Mucosa of descending colon (tissue), 3 donors: ENCODE data around the gene FOXN3. TPM values are rescaled to one million over a fixed set of nuclear protein-coding genes. Genes with fewer than 3 reads are reported as not detected.

Source experiments
- ATAC-seq: fragments of 200-7000 bp; cut with Tn5 transposase; one replicate; pipeline ENCODE4 v1.9.1; 2020; ENCODE audit warnings: mild to moderate bottlenecking, moderate library complexity
- DNase-seq, 3 donors: peaks; one replicate each; pipeline ENCODE4 v3.0.0-alpha.2; 2020
- H3K36me3 ChIP-seq: fragments of 200-600 bp; one replicate; pipeline ENCODE4 v1.8.0; 2021; ENCODE audit warnings: low read depth, mild to moderate bottlenecking
- H3K4me1 ChIP-seq: fragments of 200-600 bp; one replicate; pipeline ENCODE4 v1.8.0; 2021; ENCODE audit warnings: low read depth, mild to moderate bottlenecking
- H3K4me3 ChIP-seq: fragments of 200-600 bp; one replicate; pipeline ENCODE4 v1.8.0; 2021; ENCODE audit warnings: mild to moderate bottlenecking
- H3K9me3 ChIP-seq: fragments of 200-600 bp; one replicate; pipeline ENCODE4 v1.8.0; 2021; ENCODE audit warnings: mild to moderate bottlenecking
- CTCF ChIP-seq: fragments of 200-600 bp; IDR thresholded peaks from one replicate; pipeline ENCODE4 v1.8.0; 2022; ENCODE audit warnings: antibody characterized with exemption, mild to moderate bottlenecking
- intact Hi-C, 2 donors: fragments of 100-400 bp; cut with DNase I in 1 of 2; cut with micrococcal nuclease in 1 of 2; formaldehyde crosslinking; loops; one replicate each; pipeline versions ENCODE4 v1.11.0 to v1.11.1; 2022; cut with DNase I, micrococcal nuclease
- total RNA-seq, 3 donors: library from RNA; stranded (reverse); fragmentation: NEBNext Ultra II Directional in 2 of 3; extraction: Animal tissue kit (Norgen Biotek cat#: 25700) in 2 of 3; gene quantifications; one replicate each; pipeline versions ENCODE4 v1.2.1 to v1.2.4, GENCODE V29; 2021 to 2023
- donor health status: DM: no; HTN: no; CAD: no; lungs with moderate emphysema.
- donor health status: DM: no; HTN: no; CAD: no.
- donor health status: DM: no; HTN: yes; CAD: no.

The FOXN3 gene
- total RNA-seq, 3 donors from 2014 or later, result 77.4 to 154 (median 113) TPM

GRCh38 chr14:89241257-89241656, 175.8 kb downstream of the FOXN3 start:
- no peak for ATAC-seq

GRCh38 chr14:89240414-89240813, 176.6 kb downstream of the FOXN3 start:
- DNase-seq (no peak), ATAC-seq (no peak)
- Histone ChIP-seq H3K9me3 (no peaks in the 10 kb centered on the region), H3K4me3 (no peak overlapping the region), H3K4me1 (no peaks in the 10 kb centered on the region), H3K36me3 (no peaks in the 10 kb centered on the region)
- TF ChIP-seq CTCF, result no peak
- intact Hi-C loops, result no loop called here

More at GRCh38 chr14:89241257-89241656, 175.8 kb downstream of the FOXN3 start:
- H3K36me3 ChIP-seq, result no peaks in the 10 kb centered on the region
- H3K9me3 ChIP-seq, result no peaks in the 10 kb centered on the region
- no peak for TF ChIP-seq CTCF
- intact Hi-C loops, result no loop called here
- no peak overlapping the region for H3K4me3 ChIP-seq
- DNase-seq, result no peak
- no peaks in the 10 kb centered on the region for H3K4me1 ChIP-seq

GRCh38 chr14:89239023-89239422, 178.0 kb downstream of the FOXN3 start:
- intact Hi-C loops, result no loop called here
- Histone ChIP-seq H3K4me1 (no peaks in the 10 kb centered on the region), H3K36me3 (no peaks in the 10 kb centered on the region), H3K9me3 (no peaks in the 10 kb centered on the region), H3K4me3 (no peak overlapping the region)
- ATAC-seq, result no peak
- DNase-seq, result no peak
- TF ChIP-seq CTCF, result no peak

GRCh38 chr14:89237921-89238529, 179.0 kb downstream of the FOXN3 start:
- DNase-seq (no peak), ATAC-seq (peak; percentile 17)
- Histone ChIP-seq H3K9me3 (no peaks in the 10 kb centered on the region), H3K4me3 (no peak overlapping the region), H3K4me1 (no peaks in the 10 kb centered on the region), H3K36me3 (no peaks in the 10 kb centered on the region)
- no peak for TF ChIP-seq CTCF
- intact Hi-C loops, result no loop called here

- Histone ChIP-seq H3K4me3 (no peak overlapping the region), H3K4me1 (no peaks in the 10 kb centered on the region), H3K9me3 (no peaks in the 10 kb centered on the region), H3K36me3 (no peaks in the 10 kb centered on the region)
- DNase-seq (no peak), ATAC-seq (no peak)
- TF ChIP-seq CTCF, result no peak
- intact Hi-C loops, result no loop called here
Measured at GRCh38 chr14:89236851-89237250, 180.2 kb downstream of the FOXN3 start.

- DNase-seq (no peak), ATAC-seq (no peak)
- intact Hi-C loops, result no loop called here
Measured at GRCh38 chr14:89233184-89233583, 183.8 kb downstream of the FOXN3 start.

More at GRCh38 chr14:89233184-89233583, 183.8 kb downstream of the FOXN3 start:
- TF ChIP-seq CTCF, result no peak
- Histone ChIP-seq H3K36me3 (no peaks in the 10 kb centered on the region), H3K4me3 (no peak overlapping the region), H3K4me1 (no peaks in the 10 kb centered on the region), H3K9me3 (no peaks in the 10 kb centered on the region)
